ENCODE measurements around the gene LIMS2. TPM values are rescaled to one million over a fixed set of nuclear protein-coding genes. Genes with fewer than 3 reads are reported as not detected.

LIMS2 gene
- total and polyA plus RNA-seq, 2 donors (not counting 3 experiments of a cell fraction or from before 2014, with no cell fraction given), result 48.3 to 55.6 TPM

- H3K9me1 ChIP-seq (replicated peaks; ENCODE audit: control insufficient read depth, extremely low read depth, insufficient read depth, low read length), result no peaks in the 10 kb centered on the region
- no peaks in the 10 kb centered on the region for H3K36me3 ChIP-seq (ENCODE audit: control insufficient read depth in 2 of 2, extremely low read depth in 1 of 2, insufficient read depth in 2 of 2, low read length in 2 of 2)
- dilution Hi-C loops (cut with MboI; ENCODE audit: extremely low pct_ligation_motif_present, low sequenced_read_pairs), result no loop called here
- peak overlapping the region; percentile 92 for H3K27ac ChIP-seq (ENCODE audit: insufficient read depth, low read depth, low read length)
- peaks cover 34% of the 10 kb centered on the region for H3K4me1 ChIP-seq (ENCODE audit: control insufficient read depth, extremely low read depth, insufficient read depth, low read length)
- TF ChIP-seq JUN (IDR thresholded peaks at IDR 0.05; ENCODE audit: borderline replicate concordance, insufficient read depth, insufficient read length, low read depth) (no peak), GATA2 (IDR thresholded peaks at IDR 0.05; ENCODE audit: insufficient read depth, insufficient read length, low read depth, low read length) (no peak)
- no peak overlapping the region for H3K4me3 ChIP-seq (replicated peaks in 1 of 3; ENCODE audit: insufficient read depth in 1 of 3, low read depth in 1 of 3, low read length in 3 of 3)
- H2AFZ ChIP-seq (ENCODE audit: low read depth, low read length), result peak overlapping the region; percentile 20
- no peak for DNase-seq (ENCODE audit: low read depth, low spot score)
- no peaks in the 10 kb centered on the region for H3K27me3 ChIP-seq (ENCODE audit: control insufficient read depth in 2 of 2, insufficient read depth in 2 of 2, low read length in 2 of 2)
- H4K20me1 ChIP-seq (replicated peaks; ENCODE audit: control insufficient read depth, extremely low read depth, insufficient read depth, low read length), result no peaks in the 10 kb centered on the region
- H3K79me2 ChIP-seq (ENCODE audit: control insufficient read depth, insufficient read depth, low read length), result no peaks in the 10 kb centered on the region
- ChIA-PET POLR2A (no interaction called here), CTCF (interaction anchor here (0.6 to 6.3 kb wide), 9 partner anchors 10 to 64 kb away, joined by 3 to 77 read pairs (median 6); partner anchors contain the start of gene LIMS2)
- H3K9me3 ChIP-seq (replicated peaks; ENCODE audit: control insufficient read depth, insufficient read depth, low read length), result no peaks in the 10 kb centered on the region
- no peak overlapping the region for H3K4me2 ChIP-seq (ENCODE audit: insufficient read depth, low read length)
- FAIRE-seq, result no peak
- BruUV-seq (replicated peaks), result TSS peak; percentile 31
- peak overlapping the region; percentile 76 for H3K9ac ChIP-seq (replicated peaks; ENCODE audit: extremely low read depth, insufficient read depth, low read length)
- intact Hi-C loops (cut with micrococcal nuclease), result no loop called here
These were observed 36.8 kb downstream of the LIMS2 start for GRCh38 chr2:127638361-127639110.

- intact Hi-C loops (cut with micrococcal nuclease), result loop anchor here (1.0 to 2.0 kb wide), 4 partner anchors 22 to 111 kb away; partner anchors contain the start of genes IWS1 and SFT2D3
These were observed 37.5 kb downstream of the LIMS2 start for GRCh38 chr2:127637725-127638252.

More at GRCh38 chr2:127637725-127638252, 37.5 kb downstream of the LIMS2 start:
- peaks cover 34% of the 10 kb centered on the region for H3K4me1 ChIP-seq (ENCODE audit: control insufficient read depth, extremely low read depth, insufficient read depth, low read length)
- H3K9ac ChIP-seq (replicated peaks; ENCODE audit: extremely low read depth, insufficient read depth, low read length), result peak overlapping the region; percentile 76
- H3K9me1 ChIP-seq (replicated peaks; ENCODE audit: control insufficient read depth, extremely low read depth, insufficient read depth, low read length), result no peaks in the 10 kb centered on the region
- H3K27me3 ChIP-seq (ENCODE audit: control insufficient read depth in 2 of 2, insufficient read depth in 2 of 2, low read length in 2 of 2), result no peaks in the 10 kb centered on the region
- no peaks in the 10 kb centered on the region for H4K20me1 ChIP-seq (replicated peaks; ENCODE audit: control insufficient read depth, extremely low read depth, insufficient read depth, low read length)
- H3K9me3 ChIP-seq (replicated peaks; ENCODE audit: control insufficient read depth, insufficient read depth, low read length), result no peaks in the 10 kb centered on the region
- no TSS peak for BruUV-seq (replicated peaks)
- dilution Hi-C loops (cut with MboI; ENCODE audit: extremely low pct_ligation_motif_present, low sequenced_read_pairs), result no loop called here
- DNase-seq (ENCODE audit: low read depth, low spot score), result peak; percentile 70
- H3K4me2 ChIP-seq (ENCODE audit: insufficient read depth, low read length), result peak overlapping the region; percentile 38
- no peak overlapping the region for H3K4me3 ChIP-seq (replicated peaks in 1 of 3; ENCODE audit: insufficient read depth in 1 of 3, low read depth in 1 of 3, low read length in 3 of 3)
- peak overlapping the region; percentile 92 for H3K27ac ChIP-seq (ENCODE audit: insufficient read depth, low read depth, low read length)
- FAIRE-seq, result peak; percentile 98
- H3K36me3 ChIP-seq (ENCODE audit: control insufficient read depth in 2 of 2, extremely low read depth in 1 of 2, insufficient read depth in 2 of 2, low read length in 2 of 2), result no peaks in the 10 kb centered on the region
- ChIA-PET POLR2A (no interaction called here), CTCF (interaction anchor here (0.6 to 6.3 kb wide), 11 partner anchors 11 to 212 kb away, joined by 3 to 77 read pairs (median 5); partner anchors contain the start of gene LIMS2)
- no peaks in the 10 kb centered on the region for H3K79me2 ChIP-seq (ENCODE audit: control insufficient read depth, insufficient read depth, low read length)
- peak; percentile 93 for TF ChIP-seq POLR2AphosphoS5 (IDR thresholded peaks at IDR 0.05; ENCODE audit: insufficient read depth, low read depth, low read length)
- TF ChIP-seq POLR2A (IDR thresholded peaks at IDR 0.05; ENCODE audit: low read depth, low read length), result peak; percentile 84
- TF ChIP-seq JUN (IDR thresholded peaks at IDR 0.05; ENCODE audit: borderline replicate concordance, insufficient read depth, insufficient read length, low read depth), result peak; percentile 86
- peak; percentile 78 for TF ChIP-seq FOS (IDR thresholded peaks at IDR 0.05; ENCODE audit: borderline replicate concordance, insufficient read depth, low read length)
- no peak for TF ChIP-seq MYC (IDR thresholded peaks at IDR 0.05; ENCODE audit: low read depth, low read length)
- H2AFZ ChIP-seq (ENCODE audit: low read depth, low read length), result peak overlapping the region; percentile 20
